Measurements from ENCODE around the gene SPINT1.

Gene SPINT1

GRCh38 chr15:40819048-40819447 is 24.8 kb upstream of the SPINT1 start:
- TF ChIP-seq GATA2 (IDR thresholded peaks at IDR 0.05; ENCODE audit: low read depth, low read length) (no peak), GATA3 (IDR thresholded peaks at IDR 0.05; ENCODE audit: low read depth, low read length) (no peak)

GRCh38 chr15:40821195-40821594 is 22.7 kb upstream of the SPINT1 start:
- no peak for TF ChIP-seq GATA2 (IDR thresholded peaks at IDR 0.05; ENCODE audit: low read depth, low read length)
- no peak for TF ChIP-seq GATA3 (IDR thresholded peaks at IDR 0.05; ENCODE audit: low read depth, low read length)

GRCh38 chr15:40823572-40824343 is 20.1 kb upstream of the SPINT1 start:
- TF ChIP-seq GATA2 (IDR thresholded peaks at IDR 0.05; ENCODE audit: low read depth, low read length) (no peak), GATA3 (IDR thresholded peaks at IDR 0.05; ENCODE audit: low read depth, low read length) (no peak)

- no peak for TF ChIP-seq GATA3 (IDR thresholded peaks at IDR 0.05; ENCODE audit: low read depth, low read length)
- TF ChIP-seq GATA2 (IDR thresholded peaks at IDR 0.05; ENCODE audit: low read depth, low read length), result no peak
These were observed 18.0 kb upstream of the SPINT1 start for GRCh38 chr15:40825661-40826422.

GRCh38 chr15:40826423-40827075 is 17.3 kb upstream of the SPINT1 start:
- TF ChIP-seq GATA2 (IDR thresholded peaks at IDR 0.05; ENCODE audit: low read depth, low read length) (no peak), GATA3 (IDR thresholded peaks at IDR 0.05; ENCODE audit: low read depth, low read length) (no peak)

GRCh38 chr15:40828447-40829036 is 15.3 kb upstream of the SPINT1 start, which contains the start of gene PPP1R14D:
Gene PPP1R14D, minus strand, starts transcription at chr15:40828708. Its CDS starts 67 bp downstream, at chr15:40828641.
- TF ChIP-seq GATA3 (IDR thresholded peaks at IDR 0.05; ENCODE audit: low read depth, low read length) (no peak), GATA2 (IDR thresholded peaks at IDR 0.05; ENCODE audit: low read depth, low read length) (no peak)

- TF ChIP-seq GATA2 (IDR thresholded peaks at IDR 0.05; ENCODE audit: low read depth, low read length) (no peak), GATA3 (IDR thresholded peaks at IDR 0.05; ENCODE audit: low read depth, low read length) (no peak)
These were observed 14.7 kb upstream of the SPINT1 start for GRCh38 chr15:40829115-40829514.

GRCh38 chr15:40830884-40831283 is 13.0 kb upstream of the SPINT1 start:
- TF ChIP-seq GATA2 (IDR thresholded peaks at IDR 0.05; ENCODE audit: low read depth, low read length), result no peak
- TF ChIP-seq GATA3 (IDR thresholded peaks at IDR 0.05; ENCODE audit: low read depth, low read length), result no peak

- TF ChIP-seq GATA3 (IDR thresholded peaks at IDR 0.05; ENCODE audit: low read depth, low read length) (no peak), GATA2 (IDR thresholded peaks at IDR 0.05; ENCODE audit: low read depth, low read length) (no peak)
These were observed 12.0 kb upstream of the SPINT1 start for GRCh38 chr15:40831861-40832260.

GRCh38 chr15:40832903-40833302 is 10.9 kb upstream of the SPINT1 start:
- TF ChIP-seq GATA2 (IDR thresholded peaks at IDR 0.05; ENCODE audit: low read depth, low read length), result no peak
- no peak for TF ChIP-seq GATA3 (IDR thresholded peaks at IDR 0.05; ENCODE audit: low read depth, low read length)

- TF ChIP-seq GATA2 (IDR thresholded peaks at IDR 0.05; ENCODE audit: low read depth, low read length), result no peak
- TF ChIP-seq GATA3 (IDR thresholded peaks at IDR 0.05; ENCODE audit: low read depth, low read length), result no peak
These were observed 7.8 kb upstream of the SPINT1 start for GRCh38 chr15:40836020-40836419.

GRCh38 chr15:40838756-40839155 is 5.1 kb upstream of the SPINT1 start:
- TF ChIP-seq GATA2 (IDR thresholded peaks at IDR 0.05; ENCODE audit: low read depth, low read length), result no peak
- no peak for TF ChIP-seq GATA3 (IDR thresholded peaks at IDR 0.05; ENCODE audit: low read depth, low read length)

- TF ChIP-seq GATA3 (IDR thresholded peaks at IDR 0.05; ENCODE audit: low read depth, low read length), result no peak
- no peak for TF ChIP-seq GATA2 (IDR thresholded peaks at IDR 0.05; ENCODE audit: low read depth, low read length)
These were observed 2.1 kb upstream of the SPINT1 start for GRCh38 chr15:40841741-40842140.
